Subcutaneous adipose tissue (tissue), 4 donors: ENCODE data around the gene PLCB2. TPM values are rescaled to one million over a fixed set of nuclear protein-coding genes. Genes with fewer than 3 reads are reported as not detected.

Experiments
- total RNA-seq, 4 donors: library from RNA; depleted of rRNA; stranded (reverse); fragments of >200 nt; gene quantifications; one replicate each; pipeline ENCODE4 v1.1.0, GENCODE V29; 2016
- TF ChIP-seq, protein P1 (sequence below): fragments of 450-650 bp; IDR thresholded peaks from one replicate; pipeline ENCODE4 v1.5.1; 2016; ENCODE audit warnings: low read depth, mild to moderate bottlenecking, control low read depth, antibody characterized with exemption, moderate library complexity

Gene PLCB2
- total RNA-seq, 4 donors from 2014 or later: 13.8 to 69.7 (median 20.2) TPM

DNA sequence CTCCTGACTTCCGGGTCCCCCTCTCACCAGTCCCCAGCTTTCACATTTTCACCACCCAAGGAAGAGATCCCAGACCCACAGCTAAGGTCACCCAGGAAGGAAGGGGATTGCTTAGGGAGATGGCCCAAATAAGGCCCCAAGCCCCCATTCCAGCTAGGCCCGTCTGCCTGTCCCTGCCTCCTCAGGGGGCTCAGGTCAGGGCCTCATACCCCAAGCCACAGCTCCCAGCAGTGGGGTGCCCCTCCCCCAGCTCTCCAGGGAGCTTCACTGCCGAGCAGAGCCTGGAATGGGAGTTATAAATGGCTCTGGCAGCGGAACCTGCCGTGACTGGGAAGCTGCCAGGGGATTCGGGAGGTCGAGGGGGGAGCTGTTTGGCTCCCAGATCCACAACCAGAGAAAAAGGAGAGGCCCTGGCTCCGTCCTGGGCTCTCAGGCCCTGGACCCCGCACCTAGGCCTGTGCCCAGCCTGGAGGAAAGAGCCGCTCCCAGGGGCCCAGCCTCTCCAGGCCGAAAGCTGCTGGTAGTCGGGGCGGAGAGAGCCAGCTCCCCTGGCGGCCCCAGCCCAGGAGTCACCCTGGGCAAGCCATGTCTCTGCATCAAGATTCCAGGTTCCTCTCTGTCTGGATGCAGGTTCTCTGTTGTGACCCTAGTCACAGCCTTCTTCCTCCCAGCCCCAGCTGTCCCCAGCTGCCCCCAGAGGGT lies 32.5 kb upstream of the PLCB2 start:
- TF ChIP-seq, protein P1, sequence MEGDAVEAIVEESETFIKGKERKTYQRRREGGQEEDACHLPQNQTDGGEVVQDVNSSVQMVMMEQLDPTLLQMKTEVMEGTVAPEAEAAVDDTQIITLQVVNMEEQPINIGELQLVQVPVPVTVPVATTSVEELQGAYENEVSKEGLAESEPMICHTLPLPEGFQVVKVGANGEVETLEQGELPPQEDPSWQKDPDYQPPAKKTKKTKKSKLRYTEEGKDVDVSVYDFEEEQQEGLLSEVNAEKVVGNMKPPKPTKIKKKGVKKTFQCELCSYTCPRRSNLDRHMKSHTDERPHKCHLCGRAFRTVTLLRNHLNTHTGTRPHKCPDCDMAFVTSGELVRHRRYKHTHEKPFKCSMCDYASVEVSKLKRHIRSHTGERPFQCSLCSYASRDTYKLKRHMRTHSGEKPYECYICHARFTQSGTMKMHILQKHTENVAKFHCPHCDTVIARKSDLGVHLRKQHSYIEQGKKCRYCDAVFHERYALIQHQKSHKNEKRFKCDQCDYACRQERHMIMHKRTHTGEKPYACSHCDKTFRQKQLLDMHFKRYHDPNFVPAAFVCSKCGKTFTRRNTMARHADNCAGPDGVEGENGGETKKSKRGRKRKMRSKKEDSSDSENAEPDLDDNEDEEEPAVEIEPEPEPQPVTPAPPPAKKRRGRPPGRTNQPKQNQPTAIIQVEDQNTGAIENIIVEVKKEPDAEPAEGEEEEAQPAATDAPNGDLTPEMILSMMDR: no peak

DNA sequence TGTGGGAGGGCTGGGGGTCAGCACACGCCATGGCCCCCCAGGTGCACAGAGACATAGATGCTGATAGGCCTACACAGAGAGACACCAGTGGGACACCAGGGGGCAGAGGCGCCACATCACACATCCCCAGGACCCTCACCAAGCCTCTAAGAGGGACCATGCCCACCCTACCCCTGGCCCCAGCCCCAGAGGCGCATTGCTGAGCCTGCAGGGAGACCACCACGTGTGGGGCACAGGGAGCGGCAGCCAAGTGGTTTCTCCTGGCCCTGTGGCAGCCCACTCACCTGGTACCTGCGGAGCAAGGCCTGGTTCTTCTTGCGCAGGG lies 31.8 kb upstream of the PLCB2 start:
- TF ChIP-seq, protein P1: no peak

DNA sequence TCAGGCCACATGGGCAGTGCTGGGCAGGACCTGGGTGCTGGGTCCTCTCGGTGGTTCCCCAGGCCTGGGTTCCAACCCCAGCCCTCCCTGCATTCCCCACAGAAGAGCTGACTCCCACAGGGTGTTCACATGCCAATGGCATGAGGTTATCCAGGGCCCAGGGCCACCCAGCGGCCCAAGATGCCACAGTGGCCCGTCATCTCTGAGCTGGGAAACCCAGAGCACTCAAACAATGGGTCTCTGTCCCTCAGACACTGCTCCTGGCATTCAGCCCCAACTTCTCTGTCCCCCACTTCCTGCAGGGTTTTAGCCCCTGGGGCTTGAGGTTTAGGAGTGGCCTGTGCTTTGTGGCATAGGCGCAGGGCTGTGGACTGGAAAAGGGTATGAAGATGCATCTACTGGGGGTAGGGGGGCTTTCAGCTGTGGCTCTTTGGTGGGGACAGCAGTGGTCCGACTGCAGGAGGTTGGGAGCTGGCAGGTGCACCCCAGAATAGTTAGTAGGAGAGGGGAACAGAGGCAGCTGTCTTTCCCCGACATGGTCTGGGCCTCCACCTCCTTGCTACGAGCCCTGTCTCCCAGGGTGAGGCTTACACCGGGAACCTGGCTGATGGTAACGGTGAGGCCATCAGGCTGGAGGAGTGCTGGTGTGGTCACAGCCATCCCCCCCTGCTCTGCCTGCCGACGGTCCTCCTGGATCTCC lies 31.3 kb upstream of the PLCB2 start:
- TF ChIP-seq, protein P1: no peak

DNA sequence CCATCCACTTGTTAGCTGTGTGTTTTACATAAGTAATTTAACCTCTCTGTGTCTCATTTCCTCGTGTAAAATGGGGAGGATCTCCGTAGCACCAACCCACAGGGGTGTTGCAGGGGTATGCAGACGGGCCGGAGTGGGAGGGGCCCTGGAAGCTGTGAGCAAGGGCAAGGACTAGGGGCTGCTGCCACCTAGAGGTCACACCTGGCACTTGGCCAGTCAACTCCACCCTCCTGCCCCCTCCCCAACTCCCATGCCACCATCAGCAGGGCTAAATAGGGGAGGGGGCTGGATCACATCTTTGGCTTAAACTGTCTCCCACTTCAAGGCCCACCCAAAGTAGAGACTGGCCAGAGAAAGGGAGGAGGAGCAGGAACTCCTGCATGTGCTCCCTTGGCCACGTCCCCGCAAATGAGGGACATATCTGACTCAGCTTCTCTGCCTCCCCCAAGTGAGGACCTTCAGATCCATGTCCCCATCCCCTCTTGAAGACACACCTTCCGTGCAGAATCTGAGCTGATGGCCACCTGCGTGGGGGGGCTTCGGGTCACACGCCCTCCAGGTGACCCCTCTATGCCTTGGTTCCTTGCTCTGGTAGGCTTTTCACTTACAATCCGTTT lies 30.4 kb upstream of the PLCB2 start:
- TF ChIP-seq, protein P1: no peak

DNA sequence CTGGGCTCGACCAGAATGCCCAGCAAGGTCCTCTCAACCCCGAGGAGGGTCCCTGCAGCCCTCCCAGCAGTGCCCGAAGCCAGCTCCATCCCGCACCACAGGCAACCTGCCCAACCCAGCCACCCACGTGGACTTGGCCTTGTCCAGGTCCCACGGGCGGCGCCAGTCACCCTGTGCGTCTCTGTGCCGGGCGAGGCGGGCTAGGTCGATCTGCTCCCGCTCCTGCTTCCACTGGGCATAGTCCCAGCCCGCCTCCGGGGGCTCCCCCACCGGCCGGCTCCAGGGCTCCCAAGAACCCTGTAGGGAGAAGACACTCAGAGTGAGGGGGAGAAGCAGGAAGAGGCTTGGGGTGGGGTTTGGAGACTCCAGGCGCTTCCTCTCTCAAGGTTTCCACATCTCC lies 29.9 kb upstream of the PLCB2 start:
- TF ChIP-seq, protein P1: no peak

DNA sequence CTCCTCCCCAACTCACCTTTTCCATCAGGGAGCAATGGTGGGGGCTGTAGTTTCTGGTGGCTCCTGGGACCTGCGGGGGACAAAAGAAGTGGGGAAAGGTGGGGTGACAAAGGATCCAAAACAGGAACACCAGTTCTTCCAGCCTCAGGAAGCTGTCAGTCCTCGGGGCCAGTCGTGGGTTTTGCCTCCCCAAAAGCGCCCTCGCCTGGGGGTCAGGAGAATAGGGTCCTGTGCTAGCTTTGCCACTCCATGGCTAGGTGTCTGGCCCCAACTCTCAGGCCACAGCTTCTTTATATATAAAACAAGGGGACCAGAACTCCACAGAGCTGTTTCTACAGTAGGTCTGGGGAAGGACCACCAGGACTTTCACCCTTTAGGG lies 29.0 kb upstream of the PLCB2 start:
- TF ChIP-seq, protein P1: no peak

DNA sequence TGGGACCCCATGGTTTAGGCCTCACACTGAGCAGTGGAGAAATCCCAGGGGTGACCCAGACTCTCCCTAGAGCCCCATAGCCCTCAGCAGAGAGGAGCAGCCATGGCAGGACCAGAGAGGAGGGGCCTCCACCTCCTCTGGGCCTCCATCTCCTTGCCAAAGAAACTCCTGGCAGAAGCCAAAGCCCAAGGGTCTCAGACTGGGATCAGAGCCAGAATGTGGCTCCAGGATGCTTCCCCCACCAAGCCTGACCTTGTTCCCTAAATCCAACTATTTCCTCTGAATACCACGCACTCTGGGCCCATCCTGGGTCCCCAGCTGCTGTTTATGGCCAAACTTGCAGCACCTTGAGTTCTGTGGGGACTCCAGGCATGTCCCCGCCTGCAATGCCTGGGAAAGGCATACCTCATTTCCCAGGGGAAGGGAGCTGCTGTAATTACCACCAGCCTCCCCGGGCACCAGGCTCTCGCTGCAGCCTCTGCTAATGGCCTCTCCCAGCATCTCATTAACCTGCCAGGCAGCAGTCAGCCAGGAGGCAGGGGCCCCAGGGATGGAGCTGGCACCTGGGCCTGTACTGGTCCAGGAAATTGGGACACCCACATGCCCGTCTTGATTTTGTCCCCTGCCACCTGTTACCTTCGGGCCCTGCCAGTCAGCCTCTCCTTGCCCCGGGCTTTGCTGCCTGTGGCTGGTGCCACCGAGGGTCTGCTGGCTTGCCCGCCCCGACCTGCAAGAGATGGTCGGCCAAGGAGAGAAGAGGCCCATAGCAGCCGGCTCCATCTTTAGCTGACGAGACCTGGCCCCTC lies 28.4 kb upstream of the PLCB2 start:
- TF ChIP-seq, protein P1: no peak
